ENCODE data around the gene SLC26A3.

SLC26A3 gene

GRCh38 chr7:107830420-107830819, 27.4 kb upstream of the SLC26A3 start:
- no peak overlapping the region for H3K27ac Mint-ChIP-seq
- H3K4me1 Mint-ChIP-seq: no peaks in the 10 kb centered on the region
- no peak overlapping the region for H3K4me3 Mint-ChIP-seq
- peaks cover 3% of the 10 kb centered on the region for H3K36me3 Mint-ChIP-seq
- H3K9me3 Mint-ChIP-seq: no peaks in the 10 kb centered on the region
- peaks cover 2% of the 10 kb centered on the region for H3K27me3 Mint-ChIP-seq

- Mint-ChIP-seq H3K27me3 (peaks cover 2% of the 10 kb centered on the region), H3K9me3 (peaks cover 5% of the 10 kb centered on the region), H3K27ac (no peak overlapping the region), H3K4me1 (no peaks in the 10 kb centered on the region), H3K36me3 (peaks cover 3% of the 10 kb centered on the region), H3K4me3 (no peak overlapping the region)
Observed at GRCh38 chr7:107828540-107828939, 25.5 kb upstream of the SLC26A3 start.

- H3K27me3 Mint-ChIP-seq: peaks cover 2% of the 10 kb centered on the region
- H3K4me1 Mint-ChIP-seq: no peaks in the 10 kb centered on the region
- H3K4me3 Mint-ChIP-seq: no peak overlapping the region
- H3K9me3 Mint-ChIP-seq: peaks cover 5% of the 10 kb centered on the region
- no peak overlapping the region for H3K27ac Mint-ChIP-seq
- H3K36me3 Mint-ChIP-seq: peaks cover 3% of the 10 kb centered on the region
Observed at GRCh38 chr7:107827501-107827900, 24.5 kb upstream of the SLC26A3 start.

GRCh38 chr7:107826451-107826850, 23.4 kb upstream of the SLC26A3 start:
- peaks cover 2% of the 10 kb centered on the region for H3K27me3 Mint-ChIP-seq
- H3K36me3 Mint-ChIP-seq: peaks cover 3% of the 10 kb centered on the region
- no peak overlapping the region for H3K4me3 Mint-ChIP-seq
- H3K27ac Mint-ChIP-seq: no peak overlapping the region
- no peaks in the 10 kb centered on the region for H3K4me1 Mint-ChIP-seq
- peaks cover 5% of the 10 kb centered on the region for H3K9me3 Mint-ChIP-seq

- Mint-ChIP-seq H3K9me3 (peaks cover 5% of the 10 kb centered on the region), H3K27ac (no peak overlapping the region), H3K4me1 (no peaks in the 10 kb centered on the region), H3K4me3 (no peak overlapping the region), H3K27me3 (no peaks in the 10 kb centered on the region), H3K36me3 (peaks cover under 1% of the 10 kb centered on the region)
Observed at GRCh38 chr7:107824858-107825257, 21.8 kb upstream of the SLC26A3 start.

- peaks cover 1% of the 10 kb centered on the region for H3K27me3 Mint-ChIP-seq
- H3K27ac Mint-ChIP-seq: no peak overlapping the region
- no peak overlapping the region for H3K4me3 Mint-ChIP-seq
- H3K36me3 Mint-ChIP-seq: no peaks in the 10 kb centered on the region
- no peaks in the 10 kb centered on the region for H3K9me3 Mint-ChIP-seq
- peaks cover 5% of the 10 kb centered on the region for H3K4me1 Mint-ChIP-seq
Observed at GRCh38 chr7:107818622-107819021, 15.6 kb upstream of the SLC26A3 start.

- peaks cover 5% of the 10 kb centered on the region for H3K4me1 Mint-ChIP-seq
- H3K36me3 Mint-ChIP-seq: no peaks in the 10 kb centered on the region
- H3K9me3 Mint-ChIP-seq: no peaks in the 10 kb centered on the region
- H3K27me3 Mint-ChIP-seq: peaks cover 1% of the 10 kb centered on the region
- H3K27ac Mint-ChIP-seq: no peak overlapping the region
- no peak overlapping the region for H3K4me3 Mint-ChIP-seq
Observed at GRCh38 chr7:107816011-107816566, 13.1 kb upstream of the SLC26A3 start.

- Mint-ChIP-seq H3K27me3 (peaks cover 1% of the 10 kb centered on the region), H3K4me1 (peaks cover 5% of the 10 kb centered on the region), H3K27ac (no peak overlapping the region), H3K36me3 (no peaks in the 10 kb centered on the region), H3K4me3 (no peak overlapping the region), H3K9me3 (no peaks in the 10 kb centered on the region)
Observed at GRCh38 chr7:107815254-107815882, 12.3 kb upstream of the SLC26A3 start.

- Mint-ChIP-seq H3K27ac (no peak overlapping the region), H3K27me3 (peaks cover 1% of the 10 kb centered on the region), H3K4me3 (no peak overlapping the region), H3K9me3 (no peaks in the 10 kb centered on the region), H3K4me1 (peaks cover 5% of the 10 kb centered on the region), H3K36me3 (no peaks in the 10 kb centered on the region)
Observed at GRCh38 chr7:107813524-107813923, 10.5 kb upstream of the SLC26A3 start.

- H3K4me3 Mint-ChIP-seq: no peak overlapping the region
- peaks cover 5% of the 10 kb centered on the region for H3K4me1 Mint-ChIP-seq
- no peaks in the 10 kb centered on the region for H3K27me3 Mint-ChIP-seq
- H3K9me3 Mint-ChIP-seq: no peaks in the 10 kb centered on the region
- H3K27ac Mint-ChIP-seq: no peak overlapping the region
- no peaks in the 10 kb centered on the region for H3K36me3 Mint-ChIP-seq
Observed at GRCh38 chr7:107811934-107812333, 8.9 kb upstream of the SLC26A3 start.

GRCh38 chr7:107810626-107811025, 7.6 kb upstream of the SLC26A3 start:
- Mint-ChIP-seq H3K4me1 (no peaks in the 10 kb centered on the region), H3K36me3 (no peaks in the 10 kb centered on the region), H3K27ac (no peak overlapping the region), H3K27me3 (no peaks in the 10 kb centered on the region), H3K4me3 (no peak overlapping the region), H3K9me3 (no peaks in the 10 kb centered on the region)

GRCh38 chr7:107809179-107809578, 6.2 kb upstream of the SLC26A3 start:
- Mint-ChIP-seq H3K4me3 (no peak overlapping the region), H3K4me1 (no peaks in the 10 kb centered on the region), H3K36me3 (no peaks in the 10 kb centered on the region), H3K27me3 (no peaks in the 10 kb centered on the region), H3K9me3 (no peaks in the 10 kb centered on the region), H3K27ac (no peak overlapping the region)

- H3K9me3 Mint-ChIP-seq: no peaks in the 10 kb centered on the region
- H3K27me3 Mint-ChIP-seq: peaks cover 1% of the 10 kb centered on the region
- no peaks in the 10 kb centered on the region for H3K36me3 Mint-ChIP-seq
- no peaks in the 10 kb centered on the region for H3K4me1 Mint-ChIP-seq
- no peak overlapping the region for H3K27ac Mint-ChIP-seq
- no peak overlapping the region for H3K4me3 Mint-ChIP-seq
Observed at GRCh38 chr7:107799647-107800264, 3.3 kb downstream of the SLC26A3 start.

- Mint-ChIP-seq H3K9me3 (no peaks in the 10 kb centered on the region), H3K4me1 (no peaks in the 10 kb centered on the region), H3K36me3 (no peaks in the 10 kb centered on the region), H3K4me3 (no peak overlapping the region), H3K27me3 (peaks cover 1% of the 10 kb centered on the region), H3K27ac (no peak overlapping the region)
Observed at GRCh38 chr7:107792364-107792763, 10.7 kb downstream of the SLC26A3 start.

- H3K36me3 Mint-ChIP-seq: no peaks in the 10 kb centered on the region
- H3K27ac Mint-ChIP-seq: no peak overlapping the region
- peaks cover 15% of the 10 kb centered on the region for H3K4me1 Mint-ChIP-seq
- H3K27me3 Mint-ChIP-seq: no peaks in the 10 kb centered on the region
- H3K4me3 Mint-ChIP-seq: no peak overlapping the region
- no peaks in the 10 kb centered on the region for H3K9me3 Mint-ChIP-seq
Observed at GRCh38 chr7:107789647-107790046, 13.4 kb downstream of the SLC26A3 start.

GRCh38 chr7:107788662-107789061, 14.4 kb downstream of the SLC26A3 start:
- Mint-ChIP-seq H3K27me3 (no peaks in the 10 kb centered on the region), H3K36me3 (no peaks in the 10 kb centered on the region), H3K4me1 (peaks cover 15% of the 10 kb centered on the region), H3K27ac (no peak overlapping the region), H3K9me3 (no peaks in the 10 kb centered on the region), H3K4me3 (no peak overlapping the region)

Measured in activated naive CD4-positive, alpha-beta T cell treated with anti-CD3 and anti-CD28 coated beads, Interleukin-2, amount 50 U/mL, for 24 hours (primary cell).